HG02938 (cell line): Measurements from ENCODE around the gene MED12L.
A peak's percentile ranks its signal among the peaks of the same experiment; 100 is the strongest.

Experiments used
- ATAC-seq: cut with Tn5 transposase; IDR thresholded peaks from one replicate; pipeline ENCODE4 v1.9.1; 2021; ENCODE audit warnings: mild to moderate bottlenecking, moderate library complexity; ENCODE audit not compliant: unreplicated experiment

MED12L gene

DNA sequence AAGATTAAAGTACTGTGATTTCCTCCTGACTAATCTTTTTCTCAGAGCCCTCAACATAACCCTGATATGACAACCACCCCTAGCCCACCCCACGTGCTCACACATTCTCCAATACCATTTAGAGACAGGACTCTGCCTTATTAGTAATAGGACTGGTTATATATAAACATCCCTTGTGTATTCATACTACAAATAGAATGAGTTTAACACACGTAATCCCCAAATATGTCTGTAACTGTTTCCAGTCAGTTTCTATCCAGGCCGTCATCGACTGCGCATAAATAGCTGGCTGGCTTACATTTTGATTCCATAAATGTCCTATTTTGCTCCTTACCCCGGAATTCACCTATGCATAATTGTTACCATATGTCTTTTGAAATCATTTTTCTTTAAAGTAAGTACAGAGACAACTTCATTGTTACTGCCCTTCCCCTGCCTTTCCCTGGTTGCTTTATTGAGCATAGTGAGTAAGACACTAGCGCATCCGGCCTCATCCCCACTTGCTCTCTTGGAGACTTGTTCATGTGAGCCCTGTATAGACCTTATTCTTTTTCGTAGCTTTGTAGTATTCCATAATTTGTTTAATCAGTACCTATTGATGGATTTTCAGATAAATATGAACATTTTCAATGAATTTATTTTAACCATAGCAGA is 196.3 kb downstream of the MED12L start:
- ATAC-seq: no peak

DNA sequence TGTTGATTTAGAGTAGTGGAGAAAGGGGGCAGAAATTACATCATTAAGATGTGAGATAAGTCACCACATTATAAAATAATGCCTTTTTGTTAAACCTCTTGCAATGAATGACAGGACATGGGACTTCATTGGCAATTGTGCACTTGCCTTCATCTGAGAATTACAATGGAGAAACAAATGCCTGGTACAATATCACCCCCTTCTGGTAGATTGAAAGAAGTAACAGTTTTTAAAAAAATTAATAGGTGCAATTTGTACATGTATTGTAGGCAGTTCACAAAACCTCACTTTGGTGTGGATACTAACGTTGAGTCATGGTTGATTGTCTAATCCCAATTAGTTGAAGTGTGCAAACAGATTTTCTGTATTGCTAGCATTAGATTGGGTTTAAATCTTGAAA is 197.5 kb downstream of the MED12L start:
- ATAC-seq: peak; percentile 58

DNA sequence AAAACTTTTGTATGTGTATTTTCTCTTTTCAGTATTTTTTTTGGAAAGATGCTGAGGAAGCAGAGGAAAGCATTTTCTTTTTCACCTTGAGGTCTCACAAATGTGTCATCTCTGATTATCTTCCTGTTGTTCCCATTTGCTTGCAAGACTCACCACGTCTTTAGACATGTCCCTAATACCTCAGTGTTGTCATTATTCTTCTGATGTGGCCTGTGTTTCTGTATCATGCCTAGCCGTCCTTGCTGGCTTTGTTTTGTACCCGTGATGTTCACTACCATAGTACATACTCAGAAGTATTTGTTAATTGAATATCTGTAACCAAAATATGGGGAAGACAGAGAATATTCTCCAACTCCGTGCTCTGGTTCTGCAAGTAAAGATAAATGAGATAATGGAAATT is 197.9 kb downstream of the MED12L start:
- no peak for ATAC-seq

DNA sequence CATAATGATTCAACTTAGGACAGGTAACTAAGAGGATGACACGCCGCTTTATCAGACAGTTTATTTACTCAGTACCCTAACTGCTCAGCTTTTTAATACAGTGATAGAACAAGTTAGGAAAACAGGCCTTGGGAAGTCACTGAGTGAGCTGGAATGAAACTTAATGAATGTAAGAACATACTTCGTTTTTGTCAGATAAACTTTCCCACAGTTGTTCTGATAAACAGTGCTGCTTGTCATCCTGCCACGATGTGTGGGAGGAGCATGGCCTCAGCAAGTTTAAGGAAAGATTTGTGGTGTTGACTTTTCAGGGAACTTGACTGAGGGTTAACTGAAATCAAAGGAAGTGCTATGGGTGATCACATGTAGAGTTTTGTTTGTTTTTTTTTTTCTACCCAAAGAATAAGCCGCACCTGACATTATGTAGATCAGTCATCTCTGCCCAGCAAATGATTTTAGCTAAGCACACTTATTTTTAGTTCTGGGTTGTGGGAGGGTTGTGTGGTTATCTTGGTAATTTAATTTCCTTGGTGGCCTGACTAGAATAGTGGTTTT is 198.5 kb downstream of the MED12L start:
- no peak for ATAC-seq

DNA sequence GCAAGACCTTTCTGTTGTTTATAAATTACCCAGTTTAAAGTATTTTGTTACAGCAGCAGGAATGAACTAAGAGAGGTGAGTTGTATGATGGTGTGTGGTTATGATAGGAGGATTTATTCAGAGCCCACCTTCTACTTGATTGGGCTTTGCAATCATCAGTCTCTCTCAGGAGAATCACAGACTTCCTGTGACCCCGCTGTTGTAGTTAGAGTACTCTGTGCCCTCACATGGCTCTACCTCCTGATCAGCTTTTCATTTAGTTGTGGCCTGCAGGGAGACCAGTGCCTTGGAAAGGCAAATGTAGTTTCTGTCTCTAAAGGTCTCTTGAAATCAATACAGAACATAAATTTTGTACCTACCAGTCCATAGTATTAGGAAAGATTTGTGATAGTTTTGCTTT is 200.5 kb downstream of the MED12L start:
- no peak for ATAC-seq

DNA sequence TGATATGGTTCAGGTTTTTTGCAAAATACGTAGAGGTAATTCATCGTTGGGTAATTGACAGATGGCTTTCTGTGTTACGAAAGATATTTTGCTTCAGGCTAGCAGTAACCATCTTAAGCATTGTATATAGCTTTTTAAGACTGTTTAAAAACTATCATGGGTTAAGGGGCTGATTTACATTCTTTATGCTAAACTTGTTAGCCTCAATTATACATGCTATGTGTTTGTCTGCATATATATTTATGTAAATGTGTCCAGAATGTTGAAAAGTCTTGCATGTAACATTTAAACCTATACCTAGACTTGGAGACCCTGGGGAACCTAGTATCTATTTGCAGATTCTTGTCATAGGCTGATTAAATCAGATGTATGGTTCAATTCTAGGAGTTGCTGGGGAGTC is 204.0 kb downstream of the MED12L start:
- ATAC-seq: no peak

DNA sequence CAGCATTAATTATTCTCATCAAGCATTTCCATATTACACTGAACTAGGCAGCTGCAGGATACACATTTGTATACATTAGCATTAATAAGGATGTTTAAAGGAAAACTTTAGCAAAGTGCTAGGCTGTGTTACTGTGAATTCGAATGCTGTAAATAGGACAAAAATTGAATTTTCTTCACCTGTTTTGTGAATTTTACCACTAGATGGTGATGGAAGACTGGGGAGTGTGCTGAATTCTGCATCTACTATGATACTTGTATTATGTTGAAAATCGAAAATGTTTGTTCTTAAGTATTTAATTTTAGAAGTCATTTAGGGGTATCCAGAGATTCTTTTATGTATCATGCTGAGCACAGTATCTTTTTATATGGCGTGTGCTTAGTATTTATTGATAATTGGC is 205.2 kb downstream of the MED12L start:
- ATAC-seq: no peak

DNA sequence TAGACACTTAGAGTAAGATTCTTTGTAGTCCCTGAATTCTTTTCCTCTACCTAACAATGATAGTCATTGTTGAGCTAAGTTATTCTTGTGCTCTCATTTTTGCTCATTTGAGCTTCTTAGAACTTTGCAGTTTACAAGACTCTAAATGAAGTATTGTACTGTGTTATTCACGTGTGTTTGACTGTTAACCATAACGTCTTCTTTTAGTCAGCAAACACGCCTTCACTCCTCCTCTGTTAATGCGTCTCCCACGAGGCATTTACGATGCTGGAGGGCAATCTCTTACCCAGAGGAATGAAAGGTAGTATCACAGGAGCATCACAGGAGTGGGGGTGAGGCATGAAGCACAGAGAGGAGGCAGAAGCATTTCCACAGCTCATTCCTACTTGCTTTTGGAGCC is 207.7 kb downstream of the MED12L start:
- ATAC-seq: no peak

DNA sequence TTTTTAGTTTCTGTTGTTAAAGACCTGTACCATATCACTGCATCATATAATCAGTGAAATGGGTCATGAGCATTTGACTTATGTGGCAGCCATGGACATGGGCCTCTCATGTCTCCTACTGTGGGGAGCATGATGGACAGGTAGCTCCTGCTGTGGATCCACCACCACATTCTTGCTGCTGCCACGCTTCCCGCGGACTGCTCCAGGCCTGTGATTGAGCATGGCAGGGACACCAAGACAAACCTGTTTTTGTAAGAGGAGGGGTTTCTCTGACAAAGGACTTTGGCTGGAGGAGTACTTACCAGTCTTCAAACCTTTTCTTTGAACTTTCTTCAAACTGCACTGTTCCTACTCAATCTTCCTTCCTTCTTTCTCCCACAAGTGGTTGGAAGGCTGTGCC is 210.8 kb downstream of the MED12L start:
- ATAC-seq: no peak

DNA sequence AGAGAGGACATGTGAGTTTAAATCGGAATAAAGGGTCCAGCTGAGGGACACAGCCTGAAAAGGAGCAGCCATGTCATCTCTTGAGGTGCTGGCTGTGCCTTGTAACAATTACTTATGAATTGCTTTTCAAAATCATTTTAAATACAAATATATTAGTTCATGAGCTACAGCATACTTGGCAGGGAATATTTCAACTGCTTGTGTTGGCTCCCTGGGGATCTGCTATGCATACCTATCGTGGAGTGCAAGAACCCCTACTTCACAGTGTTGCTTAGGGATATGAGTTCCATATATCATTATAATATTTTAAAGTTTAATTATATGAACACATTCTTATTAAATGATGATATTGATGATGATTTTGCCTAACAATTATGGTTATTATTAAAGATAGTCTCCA is 212.0 kb downstream of the MED12L start:
- ATAC-seq: no peak

DNA sequence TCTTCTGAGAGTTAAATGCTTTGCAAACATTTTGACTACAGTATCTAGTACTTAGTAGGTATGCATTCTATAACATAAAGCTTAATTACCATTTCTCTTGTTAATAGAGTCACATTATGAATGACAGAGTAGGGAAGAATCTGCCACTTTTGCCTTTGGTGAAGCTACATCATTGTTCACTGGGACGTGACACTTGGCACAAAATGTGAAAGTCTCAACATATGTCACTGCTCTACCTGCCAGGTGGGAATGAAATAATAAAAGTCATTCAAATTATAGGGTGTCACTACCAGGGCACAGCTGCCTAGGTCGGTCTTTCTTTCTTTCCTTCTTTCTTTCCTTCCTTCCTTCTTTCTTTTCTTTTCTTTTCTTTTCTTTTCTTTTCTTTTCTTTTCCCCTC is 213.5 kb downstream of the MED12L start:
- ATAC-seq: no peak

DNA sequence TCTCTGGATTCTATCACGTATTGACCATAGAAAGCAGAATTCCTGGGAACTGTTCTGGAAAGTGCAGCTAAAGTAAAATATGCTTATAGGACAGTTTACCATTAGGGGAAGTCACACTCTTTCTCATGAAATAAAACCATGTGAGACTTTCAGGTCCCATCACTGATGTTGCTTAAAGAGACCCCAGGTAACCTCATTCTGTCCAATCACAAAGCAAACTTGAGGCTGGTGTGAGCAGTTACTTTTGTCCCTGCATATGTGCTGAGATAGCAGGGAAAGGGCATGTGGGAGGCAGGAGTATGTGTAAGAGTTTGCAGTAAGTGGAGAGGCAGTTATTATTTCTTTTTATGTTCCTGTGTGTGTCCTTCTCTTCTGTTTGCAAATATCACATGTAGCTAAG is 215.1 kb downstream of the MED12L start:
- no peak for ATAC-seq

DNA sequence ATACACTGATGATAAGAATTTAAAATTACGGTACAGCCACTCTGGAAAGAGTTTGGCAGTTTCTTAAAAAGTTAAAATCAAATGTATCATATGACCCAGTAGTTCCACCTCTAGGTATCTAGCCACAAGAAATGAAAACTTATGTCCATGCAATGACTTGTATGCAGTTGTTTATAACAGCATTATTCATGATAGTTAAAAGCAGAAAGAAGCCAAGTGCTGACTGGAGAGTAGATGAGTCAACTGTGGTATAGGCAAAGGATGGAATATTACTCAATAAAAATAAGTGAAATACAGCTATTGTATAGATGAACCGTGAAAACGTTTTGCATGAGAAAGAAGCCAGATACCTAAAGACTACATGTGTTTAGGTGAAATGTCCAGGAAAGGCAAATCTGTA is 216.3 kb downstream of the MED12L start:
- ATAC-seq: no peak

DNA sequence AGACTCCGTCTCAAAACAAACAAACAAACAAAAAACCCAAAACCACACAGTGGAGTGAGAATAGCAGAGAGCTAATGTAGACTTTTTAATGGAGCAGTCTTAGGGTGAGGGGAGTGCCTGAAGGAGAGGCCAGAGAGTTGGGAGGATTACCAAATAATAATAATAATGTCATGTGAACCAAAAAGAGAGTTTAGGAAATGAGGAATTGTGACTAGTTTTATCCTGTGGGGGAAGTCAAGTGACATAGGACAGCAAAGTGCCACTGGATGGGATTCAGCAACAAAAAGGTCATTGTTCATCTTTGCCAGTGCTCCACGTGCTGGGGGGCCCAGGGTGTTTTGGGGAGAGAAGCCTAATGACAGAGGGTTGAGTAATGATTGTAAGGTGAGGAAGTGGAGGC is 218.3 kb downstream of the MED12L start:
- ATAC-seq: no peak

DNA sequence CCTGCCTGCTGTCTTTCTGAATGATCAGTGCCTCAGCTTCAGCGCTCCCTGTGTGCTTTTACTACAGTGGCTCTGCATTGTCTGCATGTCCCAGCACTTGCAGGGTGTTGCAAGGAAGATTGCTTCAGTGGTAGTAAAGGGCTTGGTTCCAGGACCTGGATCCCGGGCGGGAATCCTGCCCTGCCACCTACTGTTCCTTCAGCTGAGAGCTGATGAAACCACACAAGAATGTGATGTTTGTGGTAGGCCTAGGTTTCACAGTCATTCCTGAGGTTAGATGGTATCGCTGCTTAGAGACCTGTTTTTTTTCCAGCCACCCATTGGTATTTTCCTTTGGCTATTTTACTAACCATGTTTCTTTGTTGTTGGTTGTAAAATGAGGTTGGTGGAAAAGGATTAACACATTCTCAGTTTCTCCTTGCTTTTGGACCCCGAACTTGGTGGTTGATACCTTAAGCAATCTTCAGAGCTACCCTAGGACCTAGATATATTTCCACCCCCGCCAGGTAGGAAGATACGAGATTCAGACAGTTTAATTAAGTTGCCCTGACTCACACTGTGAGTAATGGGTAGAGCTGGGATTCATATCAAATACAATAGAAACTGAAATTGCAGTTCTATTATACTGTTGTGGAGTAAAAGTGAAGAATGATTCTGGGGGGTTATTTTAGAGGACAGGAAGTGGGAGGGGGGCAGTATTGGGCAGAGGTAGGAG is 219.8 kb downstream of the MED12L start:
- no peak for ATAC-seq

DNA sequence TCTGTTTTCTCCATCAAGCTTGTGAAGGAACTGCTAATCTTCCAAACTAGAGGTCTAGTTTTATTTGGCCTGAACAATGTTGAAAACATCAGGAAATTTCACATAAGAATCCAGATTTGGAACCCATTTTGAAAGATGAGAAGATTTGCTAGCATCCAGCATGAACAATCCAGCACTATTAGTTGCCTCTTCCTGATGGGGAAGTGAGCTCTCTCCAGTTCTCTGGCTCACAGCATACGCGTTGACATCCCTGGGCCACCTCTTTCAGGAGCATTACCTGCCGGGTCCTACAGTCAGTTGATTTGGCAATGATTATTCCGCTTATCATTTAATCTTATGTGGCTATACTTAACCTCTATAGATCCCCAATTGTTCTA is 220.3 kb downstream of the MED12L start:
- no peak for ATAC-seq

DNA sequence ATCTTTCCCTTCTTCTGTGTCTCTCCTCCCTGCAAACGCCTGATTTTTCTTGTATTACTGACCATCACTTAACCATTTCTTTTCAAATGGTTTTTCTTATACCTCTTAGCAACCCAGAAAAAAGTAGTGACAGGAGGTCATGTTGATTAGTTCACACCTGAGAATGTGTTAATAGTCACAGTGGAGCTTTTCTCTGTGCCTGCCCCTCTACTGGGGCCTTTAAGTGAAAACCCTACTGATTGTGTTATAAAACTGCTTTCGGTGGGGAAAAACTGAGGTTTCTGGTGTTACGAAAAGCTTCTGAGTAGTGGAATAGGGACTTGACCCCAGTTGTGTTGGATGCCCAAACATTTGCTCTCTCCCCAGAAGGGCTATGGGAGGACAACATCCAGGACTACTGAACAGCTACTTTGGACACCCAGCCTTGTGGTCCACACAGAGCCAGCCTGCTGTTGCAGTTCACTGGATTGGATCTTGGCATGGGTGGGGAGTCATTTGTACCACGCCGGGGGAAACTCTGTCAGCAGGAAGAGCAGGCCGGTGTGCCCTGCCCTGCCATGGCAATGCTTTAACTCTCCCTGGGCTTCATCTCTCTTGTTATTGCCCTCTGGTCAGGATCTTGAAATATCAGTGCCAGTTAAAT is 220.8 kb downstream of the MED12L start:
- no peak for ATAC-seq

DNA sequence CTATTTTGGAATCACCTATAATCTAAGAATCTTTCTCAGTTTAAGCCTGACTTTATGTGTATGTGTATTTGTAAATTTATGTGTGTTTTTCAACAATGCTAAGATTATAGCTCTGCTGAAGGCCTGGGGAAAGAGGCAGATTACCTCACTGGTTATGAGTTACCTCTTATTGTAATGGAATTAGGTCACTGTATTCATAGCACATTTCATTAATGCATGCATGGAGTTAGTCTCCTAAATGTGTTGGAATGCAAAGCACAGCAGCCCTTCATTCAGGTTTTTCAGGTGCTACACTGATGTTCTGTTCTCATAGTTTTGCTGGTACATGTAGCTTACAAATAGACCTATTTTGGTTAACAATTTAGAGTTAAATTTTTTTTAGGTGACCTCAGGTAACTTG is 221.7 kb downstream of the MED12L start:
- ATAC-seq: no peak

DNA sequence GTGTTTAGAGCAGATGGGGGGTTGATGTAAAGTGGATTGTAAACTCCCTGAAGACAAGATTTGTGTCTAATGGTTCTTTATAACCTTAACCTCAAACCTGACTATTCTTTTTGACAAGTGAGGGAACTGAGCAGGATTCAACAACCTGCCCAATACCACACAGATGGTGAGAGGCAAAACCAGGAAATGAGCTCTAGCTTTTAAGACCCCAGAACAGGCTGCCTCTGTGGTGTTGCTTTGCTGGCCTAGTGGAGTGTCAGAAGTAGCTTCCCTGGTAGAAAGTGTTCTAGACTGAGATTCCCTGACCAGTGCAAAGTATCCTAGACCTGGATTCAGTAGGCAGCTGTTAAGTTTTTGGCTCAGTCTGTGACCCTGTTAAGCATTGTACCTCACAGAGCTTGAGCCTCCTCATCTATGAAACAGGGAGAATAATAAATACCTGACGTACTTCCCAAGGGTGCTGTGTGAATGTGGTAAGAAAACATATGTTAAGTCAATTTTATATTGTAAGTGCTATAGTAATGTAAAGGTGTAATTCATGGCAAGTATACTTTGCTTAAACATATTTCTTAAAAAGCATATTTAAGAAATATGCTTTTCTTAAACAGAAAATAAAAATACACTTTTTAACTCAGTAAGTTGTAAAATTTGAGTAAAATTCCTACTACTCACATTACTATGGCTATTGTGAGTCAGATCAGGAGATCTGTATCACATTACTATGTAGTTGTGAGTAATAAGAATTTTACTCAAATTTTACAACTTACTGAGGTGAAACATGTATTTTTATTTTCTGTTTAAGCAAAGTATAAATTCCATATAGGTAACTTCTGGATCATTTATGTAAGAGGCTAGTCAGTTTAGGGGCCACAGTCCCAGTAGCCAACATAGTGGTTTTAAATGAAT is 222.4 kb downstream of the MED12L start:
- no peak for ATAC-seq

DNA sequence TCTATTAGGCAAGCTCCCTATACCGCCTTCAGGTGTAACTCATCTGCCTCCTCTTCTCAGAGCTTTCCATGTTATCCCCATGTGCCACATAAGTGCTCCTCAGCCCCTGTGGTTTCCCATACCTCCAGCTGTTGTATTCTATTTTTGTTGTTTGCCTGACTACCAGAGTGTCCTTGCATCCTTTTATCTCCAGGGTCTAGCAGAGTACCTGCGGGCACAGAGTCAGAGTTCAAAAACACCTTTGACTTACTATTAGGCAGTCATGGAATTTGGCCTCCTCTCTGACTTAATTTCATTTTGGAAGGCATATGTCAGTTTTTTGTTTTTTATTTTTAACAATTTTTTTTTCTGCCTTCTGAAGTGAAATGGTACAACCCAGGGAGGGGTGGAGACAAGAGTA is 224.1 kb downstream of the MED12L start:
- no peak for ATAC-seq

DNA sequence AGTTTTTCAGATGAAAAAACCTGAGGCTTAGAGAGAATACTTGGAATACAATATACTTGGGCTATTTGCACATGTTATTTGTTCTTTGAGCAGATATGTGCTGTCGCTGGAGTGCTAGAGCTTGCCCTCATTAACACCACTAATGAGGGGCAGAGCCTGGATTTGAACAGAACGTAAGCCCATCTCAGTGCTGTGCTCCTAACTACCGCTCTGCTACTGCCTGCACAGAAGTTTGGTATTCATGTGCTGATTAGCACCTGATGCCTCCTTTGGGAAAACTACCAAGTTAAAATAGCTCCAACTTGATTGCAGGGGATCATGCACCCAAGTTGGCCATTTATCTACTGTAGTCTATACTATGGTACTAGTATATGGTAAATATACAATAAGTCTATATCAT is 227.5 kb downstream of the MED12L start:
- no peak for ATAC-seq
